Stimulated activated CD8-positive, alpha-beta memory T cell treated with anti-CD3 and anti-CD28 coated beads, Interleukin-7, amount 100 ng/mL, for 48 hours (primary cell): Measurements from ENCODE around the gene TNFRSF17.
A peak's percentile ranks its signal among the peaks of the same experiment; 100 is the strongest.
"Not testable (repeated sequence)": the region's sequence is repeated elsewhere in the genome, so short reads cannot be mapped to it uniquely, and the experiment has no call there.

Source experiments
- DNase-seq, 2 donors: peaks; one replicate each; pipeline ENCODE4 v3.0.0-alpha.2; 2020; ENCODE audit warnings: low read depth in 1 of 2; ENCODE audit errors: extremely low read depth in 1 of 2

The TNFRSF17 gene

GRCh38 chr16:11964761-11965551 is at the start of gene TNFRSF17:
TNFRSF17 (plus strand) TSS chr16:11965210; CDS start chr16:11965325, 115 bp downstream.
- no peak for DNase-seq

GRCh38 chr16:11915644-11916523 is 49.1 kb upstream of the TNFRSF17 start, which contains the start of gene GSPT1:
GSPT1 (minus strand) TSS chr16:11915956; CDS start chr16:11915720, 236 bp downstream.
- DNase-seq, result peak; percentile 99 to 100

GRCh38 chr16:11916524-11917285 is 48.3 kb upstream of the TNFRSF17 start:
- no peak for DNase-seq

- DNase-seq, result not testable (repeated sequence)
These were observed 41.0 kb upstream of the TNFRSF17 start for GRCh38 chr16:11924046-11924445.

- not testable (repeated sequence) for DNase-seq
These were observed 37.7 kb upstream of the TNFRSF17 start for GRCh38 chr16:11927350-11927749.

- not testable (repeated sequence) for DNase-seq
These were observed 23.1 kb upstream of the TNFRSF17 start, which contains the start of gene NPIPB2 for GRCh38 chr16:11941945-11942344. NPIPB2 (minus strand) TSS chr16:11942045; CDS start chr16:11942045, 0 bp downstream.

- DNase-seq, result no peak
These were observed 18.6 kb upstream of the TNFRSF17 start for GRCh38 chr16:11946433-11946832.

- no peak for DNase-seq
These were observed 16.2 kb upstream of the TNFRSF17 start for GRCh38 chr16:11948819-11949218.

GRCh38 chr16:11949527-11949926 is 15.5 kb upstream of the TNFRSF17 start:
- no peak for DNase-seq

GRCh38 chr16:11950388-11950787 is 14.6 kb upstream of the TNFRSF17 start:
- DNase-seq, result no peak

GRCh38 chr16:11953576-11953975 is 11.4 kb upstream of the TNFRSF17 start:
- not testable (repeated sequence) for DNase-seq

GRCh38 chr16:11955713-11956123 is 9.3 kb upstream of the TNFRSF17 start:
- no peak for DNase-seq

- no peak for DNase-seq
These were observed 8.5 kb upstream of the TNFRSF17 start for GRCh38 chr16:11956558-11956957.

GRCh38 chr16:11957591-11958395 is 7.2 kb upstream of the TNFRSF17 start:
- DNase-seq, result no peak

- DNase-seq, result not testable (repeated sequence)
These were observed 2.6 kb upstream of the TNFRSF17 start for GRCh38 chr16:11962457-11962856.

- DNase-seq, result not testable (repeated sequence)
These were observed 2.0 kb upstream of the TNFRSF17 start for GRCh38 chr16:11962978-11963377.

- no peak for DNase-seq
These were observed 1.3 kb upstream of the TNFRSF17 start for GRCh38 chr16:11963706-11964105.

- DNase-seq, result no peak
These were observed 1.2 kb downstream of the TNFRSF17 start for GRCh38 chr16:11966173-11966572.

GRCh38 chr16:11967195-11967911 is 2.3 kb downstream of the TNFRSF17 start:
- no peak for DNase-seq
